CD4-positive, alpha-beta T cell treated with Interleukin-1 beta for 1 hour (primary cell): ENCODE results near the gene ANXA2.

Source experiments
- DNase-seq, 2 donors: peaks; one replicate each; pipeline ENCODE4 v3.0.0-alpha.2; 2020 to 2022

ANXA2 gene

DNA sequence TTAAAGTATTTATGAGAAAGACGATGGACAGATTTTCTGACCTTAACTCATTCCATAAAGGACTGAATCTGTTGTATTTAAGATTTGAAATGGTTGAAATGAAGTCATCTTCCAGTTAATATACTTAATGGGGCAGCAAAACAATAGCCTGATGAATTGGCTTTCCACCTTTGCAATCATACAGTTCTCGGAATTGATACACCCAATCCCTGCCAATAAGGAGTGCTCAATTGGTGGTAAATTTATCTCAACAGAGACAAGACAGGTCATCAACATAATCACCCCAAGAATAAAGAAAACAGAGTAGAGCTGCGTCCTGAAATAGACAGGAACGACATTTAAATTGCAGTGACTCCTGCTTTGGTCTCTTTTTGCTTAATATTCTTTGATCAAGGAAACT lies 11.2 kb downstream of the ANXA2 start:
- no peak for DNase-seq

DNA sequence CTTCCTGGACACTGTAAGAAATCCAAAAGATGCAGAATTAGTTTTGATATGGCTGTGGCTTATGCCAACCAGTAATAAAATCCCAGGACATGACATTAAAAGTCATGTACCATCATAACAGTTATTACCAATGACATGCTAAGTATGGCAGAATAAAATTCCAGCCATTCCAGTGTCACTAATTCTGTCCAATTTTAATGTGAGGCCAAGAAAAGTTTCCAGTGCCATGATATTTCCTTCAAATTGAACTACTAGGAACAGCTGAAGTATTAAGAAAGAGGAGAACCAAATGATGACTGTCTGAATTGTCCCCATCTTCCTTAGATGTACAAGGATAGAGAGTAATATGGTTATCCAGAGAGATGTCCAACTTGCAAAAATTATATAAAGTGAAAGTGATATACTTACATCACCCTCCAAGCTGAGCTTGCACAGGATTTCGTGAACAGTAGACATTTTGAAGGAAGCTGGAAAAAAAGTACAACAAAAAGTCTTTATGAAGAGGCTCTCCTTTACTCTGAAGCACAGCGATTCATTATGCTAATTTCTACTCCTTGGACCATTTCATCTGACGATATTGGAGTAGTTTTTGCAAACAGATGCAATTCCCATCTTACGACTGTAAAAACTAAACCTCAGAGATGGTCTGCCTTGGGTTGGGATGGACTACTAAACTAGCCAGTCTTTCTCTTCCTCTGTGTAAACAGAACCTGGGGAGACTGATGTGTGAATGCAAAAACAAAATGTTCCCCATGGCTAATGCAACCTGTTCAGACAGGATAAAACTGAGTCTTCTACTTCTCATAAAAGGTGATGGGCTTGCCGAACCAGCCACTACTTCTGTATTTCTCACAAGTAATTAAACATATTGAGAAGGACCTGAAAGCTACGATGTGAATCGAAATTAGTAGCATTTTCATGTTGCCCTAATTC lies 11.9 kb downstream of the ANXA2 start:
- DNase-seq = no peak

DNA sequence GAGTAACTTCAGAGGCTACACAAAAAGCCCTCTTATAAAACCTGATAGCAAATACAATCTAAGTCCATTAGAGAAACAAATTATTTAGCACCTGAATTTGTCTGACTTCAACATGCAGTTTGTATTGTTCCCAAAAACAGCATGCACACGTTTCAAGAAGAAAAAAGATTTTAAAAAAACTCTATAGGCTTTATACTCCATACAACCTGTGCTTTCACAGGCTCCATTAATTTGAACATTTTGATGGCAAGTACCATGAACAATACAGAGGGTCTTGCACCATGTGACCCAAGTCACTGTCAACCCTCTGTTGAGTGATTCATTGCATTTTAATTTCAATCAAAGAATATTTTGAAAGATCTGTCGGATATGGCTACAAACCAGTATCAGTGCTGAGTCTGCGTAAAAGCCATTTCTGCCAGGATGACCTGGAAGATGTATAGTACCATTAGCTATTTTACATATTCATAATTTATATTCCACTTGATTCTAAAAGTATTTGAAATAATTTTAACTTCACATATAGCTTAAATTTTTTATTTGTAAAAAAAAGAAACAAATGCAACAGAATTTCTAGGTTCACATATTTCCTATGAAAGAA lies 13.2 kb downstream of the ANXA2 start:
- no peak for DNase-seq

DNA sequence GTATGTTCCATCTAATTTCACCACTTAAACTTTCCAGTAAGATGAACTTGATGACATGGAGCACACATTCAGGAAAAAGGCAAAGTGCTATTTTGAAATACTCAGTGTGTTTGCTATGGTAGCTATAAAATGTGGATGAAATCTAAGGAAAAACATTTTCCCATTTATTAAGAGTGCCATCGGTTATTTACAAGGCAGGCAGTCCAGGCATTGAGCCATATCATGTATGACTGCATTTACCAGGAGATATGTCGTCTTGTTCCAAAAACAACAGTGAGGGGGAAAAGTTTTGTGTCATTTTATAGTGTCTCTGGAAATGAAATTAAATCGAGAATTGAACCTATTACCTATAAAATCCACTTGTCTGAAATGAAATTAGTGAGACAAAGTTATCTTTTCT lies 13.7 kb downstream of the ANXA2 start:
- DNase-seq = no peak

DNA sequence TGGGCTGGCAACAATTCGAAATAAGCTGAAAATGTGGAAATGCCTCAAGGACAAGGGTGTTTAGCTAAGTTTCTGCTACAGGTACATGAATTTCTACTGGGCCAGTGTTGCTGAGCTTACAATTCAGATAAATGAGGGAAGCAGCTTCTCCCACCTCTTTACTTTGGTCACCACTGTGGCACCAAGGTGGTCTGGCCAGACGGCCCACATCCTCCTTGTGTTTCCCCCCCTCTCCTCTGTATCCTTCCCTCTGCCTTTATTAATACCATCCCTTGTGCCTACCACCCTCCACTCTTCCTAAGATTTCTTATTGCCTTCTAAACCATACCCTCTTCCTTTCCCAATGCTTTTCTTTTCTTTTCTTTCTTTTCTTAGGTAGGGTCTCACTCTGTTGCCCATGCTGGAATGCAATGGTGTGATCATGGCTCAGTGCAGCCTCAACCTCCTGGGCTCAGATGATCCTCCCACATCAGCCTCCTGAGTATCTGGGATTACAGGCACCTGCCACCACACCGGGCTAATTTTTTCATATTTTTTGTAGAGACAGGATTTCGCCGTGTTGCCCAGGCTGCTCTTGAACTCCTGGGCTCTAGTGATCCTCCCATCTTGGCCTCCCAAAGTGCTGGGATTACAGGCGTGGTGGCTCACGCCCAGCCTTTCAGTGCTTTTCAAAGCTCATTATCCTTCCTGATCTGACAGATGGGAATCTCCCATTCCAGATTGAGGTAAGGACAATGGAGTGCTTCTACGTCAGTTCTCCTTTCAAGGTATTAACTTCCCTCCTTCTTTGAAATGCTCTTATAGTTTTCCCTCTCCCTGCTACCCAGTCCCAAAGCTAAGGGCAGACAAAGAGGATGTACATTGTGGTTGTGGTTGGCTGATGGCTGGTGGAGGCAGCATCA lies 14.8 kb downstream of the ANXA2 start:
- no peak for DNase-seq

DNA sequence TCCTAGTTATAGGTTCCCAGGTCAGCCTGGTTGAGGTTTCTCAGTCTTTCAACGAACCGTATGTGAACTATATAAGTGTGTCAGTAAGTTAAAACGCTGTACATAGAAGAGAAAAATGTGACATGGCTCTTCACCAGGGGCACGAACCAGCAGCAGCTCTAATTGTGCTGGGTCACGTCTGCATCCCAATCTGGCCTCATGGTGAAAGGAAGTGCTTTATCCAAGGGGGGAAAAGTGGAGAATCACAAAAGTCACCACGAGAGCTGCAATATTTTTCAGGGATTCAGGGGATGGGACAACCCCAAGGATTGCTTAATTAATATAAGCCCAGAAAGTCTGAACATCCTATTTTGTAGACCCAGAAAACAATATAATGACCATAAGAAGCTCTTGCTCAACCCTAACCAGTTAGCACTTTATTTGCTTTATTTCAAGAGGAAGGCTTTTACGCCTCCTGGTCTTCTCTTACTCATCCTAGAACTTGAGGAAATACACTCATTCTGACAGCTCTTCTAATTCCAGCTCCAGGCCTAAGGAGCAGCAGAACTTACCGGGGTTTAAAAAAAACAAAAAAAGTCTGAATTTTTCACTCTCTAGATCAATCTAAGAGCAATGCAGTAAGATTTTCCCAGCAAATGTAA lies 16.5 kb downstream of the ANXA2 start:
- no peak for DNase-seq

DNA sequence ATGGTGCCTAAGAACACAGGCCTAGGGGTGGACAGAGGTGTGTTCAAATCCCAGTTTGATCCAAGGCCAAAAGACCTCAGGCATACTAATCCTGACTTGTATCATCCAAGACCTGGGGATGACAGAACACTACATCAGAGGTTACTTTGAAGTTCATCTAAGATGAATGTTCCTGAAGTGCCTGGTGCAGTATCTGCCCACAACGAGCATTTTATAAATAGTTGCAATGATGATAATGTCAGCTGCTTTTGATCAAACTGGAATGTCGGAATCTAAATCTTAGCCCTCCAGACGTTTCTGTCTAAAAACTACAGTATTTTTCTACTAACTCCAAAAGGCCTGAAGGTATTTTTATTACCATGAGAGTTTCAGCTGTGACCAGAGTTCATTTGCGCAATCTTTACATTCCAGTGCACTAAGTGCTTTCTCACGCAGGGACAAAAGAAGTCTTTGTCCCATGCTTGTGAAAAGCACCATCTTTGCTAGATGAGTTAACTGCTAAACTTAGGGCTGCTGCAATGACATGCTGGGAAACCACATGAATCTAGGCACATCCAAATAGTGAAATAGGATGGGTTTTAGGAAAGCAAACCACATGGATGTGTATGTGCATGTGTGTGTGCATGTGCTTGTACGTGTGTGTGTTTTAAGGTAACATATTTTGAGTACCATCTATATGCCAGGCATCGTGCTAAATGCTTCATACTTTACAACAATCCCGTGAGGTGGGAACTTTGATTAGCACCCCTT lies 18.1 kb downstream of the ANXA2 start:
- DNase-seq = no peak

DNA sequence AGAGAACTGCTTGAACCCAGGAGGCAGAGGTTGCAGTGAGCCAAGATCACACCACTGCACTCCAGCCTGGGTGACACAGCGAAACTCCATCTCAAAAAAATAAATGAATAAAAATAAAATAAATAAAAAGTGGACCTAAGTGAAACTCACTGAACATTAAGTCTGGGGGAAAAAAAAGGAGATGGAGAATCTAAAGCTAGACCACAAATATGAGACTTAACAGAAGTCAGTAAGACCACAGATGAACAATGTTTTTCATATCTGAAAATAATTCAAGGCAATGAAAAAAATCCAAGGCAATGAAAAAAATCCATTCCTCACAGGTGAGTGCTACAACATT lies 18.6 kb downstream of the ANXA2 start:
- no peak for DNase-seq

DNA sequence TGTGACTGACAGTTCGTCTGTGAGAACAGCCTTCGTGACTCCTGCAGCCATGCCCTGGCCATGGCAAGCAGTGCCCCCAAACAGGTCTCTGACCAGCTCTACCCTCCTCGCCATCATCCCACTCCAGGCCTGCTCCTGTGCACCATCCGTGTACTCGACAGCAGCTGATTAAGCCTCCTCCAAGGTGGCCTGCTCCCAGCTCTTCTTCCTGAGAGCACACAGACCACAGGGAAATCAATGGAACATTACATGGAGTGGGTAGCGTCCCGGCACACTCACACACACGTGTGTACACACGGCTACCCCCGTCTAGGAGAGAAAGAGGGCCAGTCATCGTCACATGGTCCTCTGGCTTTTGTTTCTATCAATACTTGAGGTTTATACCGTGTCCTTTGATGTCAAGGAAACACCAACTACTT lies 21.1 kb downstream of the ANXA2 start:
- DNase-seq = no peak

DNA sequence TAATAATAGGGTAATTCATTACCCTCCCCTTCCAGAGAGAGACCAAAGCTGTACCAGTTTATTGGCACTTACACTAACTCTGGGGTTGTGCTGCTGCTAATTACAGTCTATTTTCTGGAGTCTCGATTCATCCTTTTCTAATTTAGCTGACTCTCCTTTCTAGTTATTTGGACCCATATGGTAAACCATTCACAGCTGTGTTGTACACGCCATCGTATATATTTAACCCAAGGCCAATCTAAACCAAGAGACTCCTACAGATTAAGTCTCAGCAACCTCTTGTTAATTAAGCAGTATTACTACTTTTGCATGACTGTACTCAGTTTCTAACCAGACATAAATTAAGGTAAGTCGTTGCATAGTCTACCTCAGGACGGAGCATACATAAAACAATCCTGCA lies 22.5 kb downstream of the ANXA2 start:
- DNase-seq = no peak

DNA sequence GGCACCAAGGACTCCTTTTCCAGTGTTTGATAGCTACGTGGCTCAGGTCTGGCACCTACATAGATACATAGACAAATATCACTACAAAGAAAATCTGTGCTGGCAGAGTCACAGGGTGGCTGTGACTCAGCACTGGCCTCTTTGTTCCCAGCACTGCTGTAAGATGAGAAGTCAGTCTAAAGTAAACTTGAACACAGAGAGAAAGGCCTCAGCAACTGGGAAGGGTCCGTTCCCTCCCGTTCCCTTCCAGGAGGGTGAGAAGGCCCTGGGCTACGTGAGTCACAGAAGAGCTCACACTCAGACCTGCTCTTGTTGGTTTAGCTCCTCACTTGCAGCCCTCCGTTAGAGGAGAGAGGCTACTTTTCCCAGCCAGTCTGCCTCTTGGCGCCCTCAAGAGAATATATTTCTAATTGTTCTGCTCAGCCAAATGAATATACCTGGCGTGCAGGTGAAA lies 23.1 kb downstream of the ANXA2 start:
- no peak for DNase-seq

DNA sequence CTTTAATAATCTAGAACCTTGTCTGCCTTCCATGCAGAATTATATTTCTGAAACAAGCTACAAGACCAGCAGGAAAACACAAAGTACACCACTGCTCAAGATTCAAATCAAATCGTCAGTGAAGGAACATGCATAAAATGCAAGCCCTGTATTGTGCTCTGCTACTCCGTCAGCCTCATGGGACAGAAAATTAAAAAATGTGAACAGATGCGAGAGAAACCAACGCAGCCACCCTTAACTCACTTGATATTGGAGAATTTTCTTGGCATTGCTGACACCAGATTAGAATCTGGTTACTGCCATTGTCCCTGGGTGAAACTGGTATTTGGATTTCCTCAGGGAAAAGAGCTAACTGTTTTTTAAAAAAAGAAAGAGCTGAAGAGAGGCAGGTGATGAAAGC lies 23.6 kb downstream of the ANXA2 start:
- no peak for DNase-seq

DNA sequence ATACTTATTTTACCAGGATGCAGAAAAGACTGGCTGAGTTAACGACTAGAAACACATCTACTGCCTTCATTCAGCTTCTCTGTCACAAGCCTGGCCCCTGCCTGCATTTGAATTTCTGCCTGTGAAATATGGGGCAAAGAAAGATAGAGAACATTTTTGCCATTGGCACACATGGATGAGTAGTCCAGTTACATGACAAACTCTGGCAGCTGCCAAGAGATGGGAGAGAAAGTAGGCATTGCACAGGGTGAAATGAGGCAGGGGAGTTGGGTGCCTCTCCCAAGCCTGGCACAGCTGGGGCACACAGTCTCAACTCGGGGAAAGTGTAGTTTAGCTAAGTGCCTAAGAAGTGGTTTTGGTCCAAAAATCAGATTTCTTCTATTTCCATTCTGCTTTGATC lies 24.0 kb downstream of the ANXA2 start:
- DNase-seq = no peak

DNA sequence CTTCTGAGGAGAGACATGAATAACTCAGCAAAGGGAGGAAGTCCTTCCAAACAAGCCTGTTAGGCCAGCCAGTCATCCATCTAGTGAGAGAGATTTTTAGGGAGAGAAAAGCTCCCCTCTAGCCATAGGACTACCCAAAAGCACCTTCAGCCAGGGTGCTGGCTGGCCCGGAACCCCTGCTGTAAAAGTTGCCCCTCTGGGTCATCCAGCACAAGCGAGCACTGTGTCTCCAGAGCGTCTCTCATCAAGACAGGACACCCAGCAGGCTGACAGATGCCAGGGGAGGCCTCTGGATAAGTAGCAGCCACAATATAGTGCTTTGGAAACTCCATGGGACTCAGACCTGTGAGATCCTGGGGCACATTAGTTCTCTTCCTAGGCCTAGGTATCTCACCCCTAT lies 24.5 kb downstream of the ANXA2 start:
- DNase-seq = no peak

DNA sequence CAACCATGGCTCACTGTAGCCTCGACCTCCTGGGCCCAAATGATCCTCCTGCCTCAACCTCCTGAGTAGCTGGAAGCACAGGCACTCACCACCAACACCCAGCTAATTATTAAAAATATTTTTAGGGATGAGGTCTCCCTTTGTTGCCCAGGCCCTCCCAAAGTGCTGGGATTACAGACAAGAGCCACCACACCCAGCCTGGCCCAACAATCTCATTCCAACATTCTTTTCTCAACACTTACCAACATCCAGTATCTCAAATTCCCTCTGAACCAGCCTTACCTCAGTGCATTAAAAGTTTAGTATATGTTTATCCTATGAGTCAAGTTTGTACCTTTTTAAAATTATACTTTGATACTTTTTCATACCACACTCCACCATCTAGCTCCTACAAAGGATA lies 25.0 kb downstream of the ANXA2 start:
- DNase-seq = no peak

DNA sequence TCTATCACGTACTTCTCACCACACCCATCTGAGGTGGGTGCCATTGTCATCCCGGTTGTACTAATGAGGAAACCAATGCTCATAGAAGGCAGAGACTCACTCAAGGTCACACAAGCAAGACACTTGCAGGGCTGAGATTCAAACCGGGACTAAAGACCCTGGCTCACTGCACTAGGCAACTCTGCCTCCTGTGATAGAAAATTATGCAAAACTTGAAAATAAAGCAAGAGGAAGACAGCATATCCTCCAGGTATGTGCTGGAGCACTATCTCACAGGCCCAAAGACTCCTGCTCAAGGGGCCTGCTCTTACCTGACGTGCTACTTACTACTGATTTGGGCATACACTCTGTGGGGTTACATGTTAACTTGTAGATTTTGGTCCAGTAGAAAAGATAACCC lies 25.6 kb downstream of the ANXA2 start:
- DNase-seq = no peak

DNA sequence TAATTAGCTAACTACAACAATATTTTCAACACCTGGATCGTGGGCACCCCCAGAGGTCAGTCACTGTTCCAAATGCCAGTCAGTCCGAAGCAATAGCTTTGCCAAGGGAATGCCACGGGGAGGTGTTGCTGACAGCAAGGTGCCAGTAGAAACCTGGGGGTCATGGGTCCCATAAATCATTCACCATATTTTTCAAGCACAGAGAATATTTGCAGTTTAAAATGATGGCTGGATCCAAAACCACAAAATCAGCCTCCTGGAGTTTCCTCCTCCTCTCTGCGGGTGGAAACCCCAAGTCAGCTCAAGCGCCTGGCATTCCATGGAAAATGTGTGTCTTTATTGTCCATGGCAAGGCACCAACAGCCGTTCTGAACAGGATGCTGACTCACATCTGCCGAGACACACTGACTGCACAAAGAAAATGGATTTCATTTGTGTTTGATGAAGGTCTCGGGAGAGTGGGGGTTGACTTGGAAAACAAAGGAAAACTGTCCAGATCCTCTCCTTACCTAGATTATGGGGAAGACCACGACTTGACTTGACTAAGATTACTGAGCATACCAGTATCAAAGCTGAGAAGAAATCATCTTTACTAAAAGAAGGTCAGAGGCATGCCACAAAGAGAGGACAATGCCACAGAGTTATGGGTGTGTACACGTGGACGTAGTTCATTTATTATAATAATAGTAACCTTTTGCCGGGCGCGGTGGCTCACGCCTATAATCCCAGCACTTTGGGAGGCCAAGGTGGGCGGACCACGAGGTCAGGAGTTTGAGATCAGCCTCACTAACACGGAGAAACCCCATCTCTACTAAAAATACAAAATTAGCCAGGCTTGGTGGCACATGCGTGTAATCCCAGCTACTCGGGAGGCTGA lies 26.4 kb downstream of the ANXA2 start:
- no peak for DNase-seq

DNA sequence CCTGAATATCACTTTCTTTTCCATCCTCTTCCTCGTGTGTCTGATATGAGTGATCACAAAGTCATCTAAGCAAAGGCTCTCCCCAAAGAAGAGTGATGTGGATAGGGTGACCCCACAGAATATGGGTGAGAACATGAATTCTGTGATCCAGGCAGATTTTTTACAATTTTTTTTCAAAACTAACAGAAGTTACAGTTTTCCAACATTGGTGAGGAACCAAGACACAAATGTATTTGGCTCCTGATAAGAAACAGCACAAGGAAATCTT lies 27.0 kb downstream of the ANXA2 start:
- no peak for DNase-seq

DNA sequence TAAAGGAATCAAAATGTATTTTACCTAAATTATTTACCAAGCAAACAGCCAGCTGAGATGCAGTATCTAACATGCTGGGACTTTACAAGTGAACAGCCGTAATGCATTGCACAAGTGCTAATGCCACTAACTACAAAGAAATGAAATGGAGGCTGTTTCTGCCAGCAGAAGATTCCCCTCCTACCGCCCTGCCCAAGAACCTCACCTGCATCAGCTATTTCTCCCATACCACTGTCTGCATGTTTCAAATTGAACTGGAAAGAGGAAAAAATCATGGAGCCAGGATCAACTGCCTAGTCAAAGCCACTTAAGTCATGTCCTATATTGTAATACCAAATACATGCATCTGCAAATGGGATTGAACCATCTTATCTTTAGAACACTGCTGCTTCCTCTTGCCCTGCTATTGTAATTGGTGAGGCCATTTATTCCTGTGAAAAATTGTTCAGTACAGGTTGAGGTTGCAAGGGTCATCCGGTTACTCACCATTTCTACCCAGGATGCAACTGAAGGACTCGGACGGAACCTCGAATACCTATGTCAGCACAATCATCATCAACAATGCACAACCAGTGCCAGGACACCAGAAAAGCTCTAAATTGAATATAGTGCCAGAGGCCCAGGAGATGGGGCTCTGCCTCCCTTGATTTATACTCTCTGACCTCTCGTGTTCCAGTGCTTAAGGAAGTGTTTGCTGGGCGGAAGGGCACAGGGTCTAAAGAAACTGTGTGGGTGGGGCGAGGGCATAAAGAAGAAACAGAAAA lies 27.5 kb downstream of the ANXA2 start:
- DNase-seq = no peak

DNA sequence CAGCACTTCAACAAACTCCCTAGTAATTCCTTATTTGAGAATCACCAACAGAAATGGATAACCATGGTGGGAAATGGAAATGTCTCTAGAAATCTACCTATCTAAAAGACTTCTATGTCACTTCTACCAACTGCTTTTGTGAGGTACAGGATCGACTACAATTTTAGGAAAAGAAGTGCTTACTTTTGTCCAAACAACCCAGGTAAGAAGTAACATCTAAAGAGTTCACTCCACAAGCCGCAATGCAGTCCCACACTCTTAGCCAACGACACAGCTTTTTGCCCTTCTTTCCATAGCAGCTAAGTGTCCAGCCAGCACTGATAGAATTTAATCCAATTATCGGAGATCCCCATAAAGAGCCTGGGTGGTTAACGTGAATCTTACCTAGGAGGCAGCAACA lies 28.1 kb downstream of the ANXA2 start:
- DNase-seq = no peak

DNA sequence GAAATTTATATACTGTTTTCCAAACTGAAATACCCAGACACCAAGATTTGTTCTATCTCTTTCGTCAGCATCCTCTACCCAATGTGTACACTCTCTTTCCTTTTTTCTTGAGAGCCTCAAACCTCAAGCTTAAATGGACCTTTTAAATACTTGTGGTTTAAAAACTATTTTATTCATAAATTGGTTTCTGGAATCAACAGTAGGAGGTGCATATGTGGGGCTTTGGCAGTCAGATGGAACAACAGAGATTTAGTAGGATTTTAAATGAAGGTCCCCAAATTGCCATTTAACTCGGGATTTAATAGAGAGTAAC lies 33.2 kb downstream of the ANXA2 start:
- no peak for DNase-seq
